HG02642 (cell line): ENCODE results near the gene OR2J2.
"Not testable (repeated sequence)": the region's sequence is repeated elsewhere in the genome, so short reads cannot be mapped to it uniquely, and the experiment has no call there.

Experiments
- ATAC-seq: cut with Tn5 transposase; IDR thresholded peaks from one replicate; pipeline ENCODE4 v1.9.1; 2021; ENCODE audit warnings: mild to moderate bottlenecking; ENCODE audit not compliant: unreplicated experiment, poor library complexity

OR2J2 gene

DNA sequence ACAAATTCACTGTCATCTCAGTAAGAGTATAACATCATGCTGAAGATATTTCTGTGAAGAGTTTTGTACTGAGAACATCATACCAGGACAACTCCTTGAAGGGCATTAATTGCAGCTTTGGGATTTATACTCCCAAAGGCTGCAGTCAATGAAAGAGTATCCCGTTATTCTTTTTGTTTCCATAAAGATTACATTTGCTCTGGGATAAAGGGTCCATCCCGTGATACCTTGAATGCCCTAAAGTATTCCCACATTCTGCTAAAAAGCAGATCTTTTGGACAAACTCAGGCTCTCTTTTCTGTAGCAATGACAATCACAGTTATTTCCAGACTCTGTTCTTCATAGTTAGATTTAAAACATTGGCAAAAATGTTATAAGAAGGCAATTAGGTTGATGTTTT, at the start of gene OR2J2:
OR2J2 (plus strand) TSS at position 301 of the 400 bp plus-strand sequence. CDS start 2,729 bp downstream, outside the sequence.
- not testable (repeated sequence) for ATAC-seq

DNA sequence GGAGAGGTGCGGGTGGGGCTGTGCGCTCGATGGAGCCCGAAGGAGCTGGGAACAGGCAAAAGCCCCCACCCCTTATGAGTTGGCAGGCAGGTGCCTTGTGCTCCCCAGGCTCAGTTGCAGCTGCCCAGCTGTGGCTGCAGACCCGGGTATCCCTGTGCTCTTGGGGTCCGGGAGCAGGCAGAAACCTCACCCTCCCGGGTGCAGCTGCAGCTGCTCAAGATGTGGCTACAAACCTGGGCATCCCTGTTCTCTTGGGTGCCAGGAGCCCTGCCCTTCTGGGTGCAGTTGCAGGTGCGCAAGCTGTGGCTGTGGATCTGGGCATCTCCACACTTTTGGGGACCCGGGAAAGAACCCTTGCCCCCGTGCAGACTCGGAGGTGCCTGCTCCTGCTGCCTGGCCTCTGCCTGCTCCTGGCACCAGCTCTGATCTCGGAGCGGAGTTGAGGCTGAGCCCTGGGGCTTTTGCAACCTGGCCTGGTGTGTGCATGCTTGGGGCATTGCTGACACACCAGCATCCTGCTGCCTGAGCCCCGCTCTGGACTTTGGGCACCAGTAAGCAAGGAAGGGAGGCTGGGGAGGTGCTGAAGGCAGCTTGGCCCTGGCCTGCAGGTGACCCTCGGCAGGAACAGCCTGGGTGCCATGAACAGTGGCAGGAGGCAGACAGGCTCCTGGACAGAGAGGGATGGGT, 41.2 kb upstream of the OR2J2 start:
- no peak for ATAC-seq

DNA sequence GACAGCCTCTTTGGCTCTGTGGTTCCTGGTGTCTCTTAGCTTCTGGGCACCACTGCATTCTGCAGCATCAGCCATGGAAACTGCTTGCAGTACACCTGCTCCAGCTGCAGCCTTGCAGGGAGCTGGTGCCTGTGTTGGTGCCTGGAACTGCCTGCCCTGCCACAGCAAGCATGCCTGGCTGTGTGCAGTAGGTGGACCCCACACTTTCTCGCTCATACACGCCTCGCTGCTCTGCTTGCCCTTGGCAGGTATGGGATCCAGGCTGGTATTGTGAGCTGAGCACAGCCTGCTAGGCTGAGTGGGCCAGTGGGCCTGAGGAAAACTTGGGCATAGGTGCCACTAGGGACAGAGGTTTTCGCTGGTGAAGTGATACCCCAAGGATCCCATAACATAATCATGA, 40.1 kb upstream of the OR2J2 start:
- no peak for ATAC-seq

DNA sequence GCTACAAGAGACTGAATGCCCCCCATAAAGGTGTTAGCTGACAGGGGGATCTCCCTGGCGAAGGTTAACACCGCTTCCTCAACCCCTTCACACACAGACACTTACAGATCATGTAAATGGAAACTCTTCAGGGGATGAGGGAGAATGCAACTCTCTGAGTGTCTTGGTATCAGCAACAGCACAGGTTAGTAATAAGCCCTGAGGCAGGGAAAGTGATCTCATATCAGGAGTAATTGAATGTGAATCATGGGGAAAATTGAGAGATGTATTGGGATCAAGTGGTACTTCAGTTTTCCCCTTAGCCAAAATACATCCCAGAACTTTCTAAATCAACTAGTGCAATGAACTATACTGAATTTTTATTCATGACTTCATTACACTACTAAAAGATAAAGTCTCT, 39.0 kb upstream of the OR2J2 start:
- ATAC-seq = no peak

DNA sequence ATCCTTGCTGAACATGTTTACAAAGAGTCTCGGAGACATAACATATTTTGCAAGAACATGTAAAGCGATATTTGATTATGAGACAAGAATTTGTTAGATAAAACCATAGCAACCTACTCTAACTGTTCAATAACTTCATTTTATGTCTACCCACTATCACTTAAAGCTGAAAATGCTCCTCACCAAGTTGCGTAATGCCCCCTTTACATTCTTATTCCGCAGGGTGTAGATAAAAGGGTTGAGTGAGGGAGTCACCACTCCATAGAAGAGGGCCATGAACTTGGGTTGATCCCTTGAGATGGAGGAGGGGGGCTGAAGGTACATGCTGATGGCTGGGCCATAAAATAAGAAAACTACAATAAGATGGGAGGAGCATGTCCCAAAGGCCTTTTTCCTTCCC, 33.0 kb upstream of the OR2J2 start:
- no peak for ATAC-seq

DNA sequence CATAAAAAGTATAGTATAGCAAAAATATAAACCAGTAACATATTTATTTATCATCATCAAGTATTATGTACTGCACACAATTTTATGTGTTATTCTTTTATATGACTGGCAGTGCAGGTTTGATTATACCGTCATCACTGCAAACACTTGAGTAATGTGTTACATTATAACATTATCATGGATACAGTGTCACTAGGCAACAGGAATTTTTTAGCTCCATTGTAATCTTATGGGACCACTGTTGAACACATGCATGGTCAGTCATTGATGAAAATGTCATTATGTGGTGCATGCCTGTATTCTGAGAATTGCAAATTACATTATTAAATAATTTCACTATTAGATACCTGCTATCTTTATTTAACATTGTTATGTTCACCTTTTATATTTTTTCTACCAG, 29.1 kb upstream of the OR2J2 start:
- ATAC-seq = no peak

DNA sequence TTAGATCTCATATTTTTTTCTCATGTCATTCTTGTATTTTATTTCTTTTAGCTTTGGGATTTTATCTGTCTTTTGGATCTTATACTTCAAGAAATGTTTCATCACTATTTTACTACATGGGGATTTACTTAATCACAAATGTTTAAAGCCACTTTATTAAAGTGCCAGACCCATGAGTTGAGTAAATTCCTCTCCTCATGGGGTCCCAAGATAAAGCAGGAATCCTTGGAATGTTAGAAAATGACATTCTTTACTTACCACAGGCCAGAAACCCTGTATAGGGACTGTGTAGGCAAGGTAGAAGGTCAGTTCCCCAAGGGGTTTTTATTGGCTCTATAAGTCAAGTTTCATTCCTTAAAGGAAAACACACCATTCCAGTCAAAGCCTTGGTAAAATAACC, 28.4 kb upstream of the OR2J2 start:
- ATAC-seq = no peak

DNA sequence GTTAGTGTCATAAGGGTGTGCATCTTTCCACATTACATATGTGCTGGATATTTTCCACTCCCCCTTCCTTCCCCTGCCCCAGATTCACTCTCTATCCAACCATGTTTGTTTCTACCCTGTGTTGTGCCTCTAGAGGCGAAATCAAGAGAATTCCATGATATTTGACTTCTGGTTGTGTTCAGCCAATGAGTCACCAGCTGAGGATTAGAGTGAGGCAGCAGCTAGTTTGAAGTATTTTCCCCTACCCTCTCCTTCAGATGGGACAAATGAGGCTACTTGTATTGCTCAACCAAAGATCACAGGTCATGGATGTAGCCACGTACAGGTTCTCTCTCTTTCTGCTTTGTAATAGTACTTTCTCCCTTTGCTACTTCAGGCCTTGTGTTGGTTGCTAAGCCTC, 24.5 kb upstream of the OR2J2 start:
- ATAC-seq = no peak

DNA sequence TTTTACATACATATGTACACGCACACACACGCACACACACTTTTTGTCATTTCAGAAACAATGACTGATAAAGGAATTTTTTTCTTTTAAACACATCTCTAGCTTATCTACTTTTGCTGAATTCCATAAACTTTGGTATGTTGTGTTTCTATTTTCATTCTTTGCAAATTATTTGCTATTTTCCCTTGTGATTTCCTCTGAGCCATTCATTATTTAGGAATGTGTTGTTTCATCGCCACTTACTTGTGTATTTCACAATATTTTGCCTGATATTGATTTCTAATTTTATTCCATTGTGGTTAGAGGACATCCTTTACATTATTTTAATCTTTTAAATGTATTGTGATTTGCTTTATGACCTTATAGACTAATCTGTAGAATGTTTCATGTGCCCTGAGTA, 23.6 kb upstream of the OR2J2 start:
- ATAC-seq = no peak

DNA sequence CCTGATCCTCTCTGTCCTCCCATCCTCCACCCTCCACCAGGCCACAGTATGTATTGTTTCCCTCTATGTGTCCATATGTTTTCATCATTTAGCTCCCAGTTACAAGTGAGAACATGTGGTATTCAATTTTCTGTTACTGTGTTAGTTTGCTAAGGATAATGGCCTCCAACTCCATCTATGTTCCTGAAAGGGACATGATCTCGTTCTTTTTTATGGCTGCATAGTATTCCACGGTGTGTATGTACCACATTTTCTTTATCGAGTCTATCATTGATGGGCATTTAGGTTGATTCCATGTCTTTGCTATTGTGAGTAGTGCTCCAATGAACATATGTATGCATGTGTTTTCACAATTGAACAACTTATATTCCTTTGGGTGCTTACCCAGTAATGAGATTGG, 21.3 kb upstream of the OR2J2 start:
- not testable (repeated sequence) for ATAC-seq

DNA sequence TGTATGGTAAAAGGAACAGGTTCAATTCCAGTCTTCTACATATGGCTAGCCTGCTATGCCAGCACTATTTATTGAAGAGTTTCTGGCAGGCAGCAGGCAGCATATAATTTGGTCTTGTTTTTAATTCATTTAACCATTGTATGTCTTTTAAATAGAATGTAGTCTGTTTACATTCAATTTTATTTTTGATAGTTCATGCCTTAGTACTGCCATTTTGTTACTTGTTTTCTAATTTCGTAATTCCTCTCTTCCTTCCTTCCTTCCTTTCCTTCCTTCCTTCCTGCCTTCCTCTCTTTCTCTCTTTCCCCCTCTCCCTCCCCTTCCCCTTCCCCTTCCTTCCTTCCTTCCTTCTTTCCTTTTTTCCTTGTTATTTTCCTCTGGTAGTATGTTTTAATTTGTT, 17.6 kb upstream of the OR2J2 start:
- no peak for ATAC-seq

DNA sequence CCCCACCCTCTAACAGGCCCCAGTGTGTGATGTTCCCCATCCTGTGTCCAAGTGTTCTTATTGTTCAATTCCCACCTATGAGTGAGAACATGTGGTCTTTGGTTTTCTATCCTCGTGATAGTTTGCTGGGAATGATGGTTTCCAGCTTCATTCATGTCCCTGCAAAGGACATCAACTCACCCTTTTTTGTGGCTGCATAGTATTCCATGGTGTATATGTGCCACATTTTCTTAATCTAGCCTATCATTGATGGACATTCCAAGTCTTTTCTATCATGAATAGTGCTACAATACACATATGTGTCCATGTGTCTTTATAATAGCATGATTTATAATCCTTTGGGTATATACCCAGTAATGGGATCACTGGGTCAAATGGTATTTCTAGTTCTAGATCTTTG, 15.5 kb upstream of the OR2J2 start:
- ATAC-seq = not testable (repeated sequence)

DNA sequence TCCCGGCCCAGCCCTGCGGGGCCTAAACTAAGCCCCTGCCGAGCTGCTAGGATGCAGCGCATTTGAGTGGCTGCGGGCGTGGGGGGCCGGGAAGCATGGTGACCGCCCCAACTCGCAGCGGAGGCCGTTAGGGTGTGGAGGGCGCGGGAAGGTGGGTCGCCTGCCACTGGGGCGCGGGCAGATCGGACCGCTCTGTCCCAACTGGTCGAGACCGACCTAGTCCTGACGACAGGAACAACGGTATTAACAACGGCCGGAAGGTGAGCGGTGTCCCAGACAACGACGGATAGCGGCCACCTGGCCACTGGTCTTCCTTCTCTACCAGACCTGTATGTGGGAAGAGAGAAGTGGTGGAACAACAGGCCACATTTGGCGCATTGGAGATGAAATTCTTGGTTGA, 10.8 kb upstream of the OR2J2 start:
- not testable (repeated sequence) for ATAC-seq

DNA sequence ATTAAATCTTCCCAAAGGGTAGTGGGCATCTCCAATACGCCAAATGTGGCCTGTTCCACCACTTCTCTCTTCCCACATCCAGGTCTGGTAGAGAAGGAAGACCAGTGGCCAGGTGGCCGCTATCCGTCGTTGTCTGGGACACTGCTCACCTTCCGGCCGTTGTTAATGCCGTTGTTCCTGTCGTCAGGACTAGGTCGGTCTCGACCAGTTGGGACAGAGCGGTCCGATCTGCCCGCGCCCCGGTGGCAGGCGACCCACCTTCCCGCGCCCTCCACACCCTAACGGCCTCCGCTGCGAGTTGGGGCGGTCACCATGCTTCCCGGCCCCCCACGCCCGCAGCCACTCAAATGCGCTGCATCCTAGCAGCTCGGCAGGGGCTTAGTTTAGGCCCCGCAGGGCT, 5.1 kb upstream of the OR2J2 start:
- not testable (repeated sequence) for ATAC-seq

DNA sequence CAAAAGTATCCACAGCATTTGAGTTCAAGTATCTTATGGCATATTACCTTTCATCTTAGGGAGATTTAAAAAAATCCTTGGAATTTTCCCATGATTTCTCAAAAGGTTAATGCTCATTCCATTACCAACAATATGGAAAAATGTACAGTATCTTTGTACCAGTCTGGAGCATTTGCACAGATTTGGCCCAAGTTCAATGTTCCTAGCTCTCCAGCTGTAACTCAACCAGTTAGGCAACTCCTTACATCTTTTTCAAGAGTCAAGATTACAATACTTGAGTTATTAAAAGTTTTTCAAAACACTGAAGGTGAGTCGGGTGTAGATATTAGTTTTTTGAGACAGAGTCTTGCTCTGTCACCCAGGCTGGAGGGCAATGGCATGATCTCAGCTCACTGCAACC, 1.0 kb downstream of the OR2J2 start:
- no peak for ATAC-seq

DNA sequence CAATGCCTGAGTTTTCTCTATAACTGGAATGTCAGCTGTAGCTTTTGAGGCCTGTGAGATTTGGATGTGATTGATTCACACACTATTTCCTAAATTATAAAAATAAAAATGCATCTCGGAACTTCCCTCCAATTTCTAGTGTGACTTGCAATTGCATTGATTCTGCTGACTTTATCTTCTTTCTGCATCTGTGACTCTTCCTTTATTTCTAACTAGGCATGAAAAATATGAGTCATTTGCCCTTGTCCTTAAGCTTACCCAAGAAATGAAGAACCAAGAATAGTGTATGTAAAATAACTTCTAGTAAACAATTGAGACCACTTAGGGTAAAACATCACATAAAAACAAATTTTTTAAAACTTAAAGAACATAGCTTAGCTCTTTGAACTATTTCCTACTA, 12.9 kb downstream of the OR2J2 start:
- ATAC-seq = no peak

DNA sequence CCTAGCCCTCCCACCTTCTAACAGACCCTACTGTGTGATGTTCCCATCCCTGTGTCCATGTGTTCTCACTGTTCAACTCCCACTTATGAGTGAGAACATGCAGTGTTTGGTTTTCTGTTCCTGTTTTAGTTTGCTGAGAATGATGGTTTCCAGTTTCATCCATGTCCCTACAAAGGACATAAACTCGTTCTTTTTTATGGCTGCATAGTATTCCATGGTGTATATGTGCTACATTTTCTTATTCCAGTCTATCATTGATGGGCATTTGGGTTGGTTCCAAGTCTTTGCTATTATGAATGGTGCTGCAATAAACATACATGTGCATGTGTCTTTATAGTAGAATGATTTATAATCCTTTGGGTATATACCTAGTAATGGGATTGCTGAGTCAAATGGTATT, 18.0 kb downstream of the OR2J2 start:
- not testable (repeated sequence) for ATAC-seq

DNA sequence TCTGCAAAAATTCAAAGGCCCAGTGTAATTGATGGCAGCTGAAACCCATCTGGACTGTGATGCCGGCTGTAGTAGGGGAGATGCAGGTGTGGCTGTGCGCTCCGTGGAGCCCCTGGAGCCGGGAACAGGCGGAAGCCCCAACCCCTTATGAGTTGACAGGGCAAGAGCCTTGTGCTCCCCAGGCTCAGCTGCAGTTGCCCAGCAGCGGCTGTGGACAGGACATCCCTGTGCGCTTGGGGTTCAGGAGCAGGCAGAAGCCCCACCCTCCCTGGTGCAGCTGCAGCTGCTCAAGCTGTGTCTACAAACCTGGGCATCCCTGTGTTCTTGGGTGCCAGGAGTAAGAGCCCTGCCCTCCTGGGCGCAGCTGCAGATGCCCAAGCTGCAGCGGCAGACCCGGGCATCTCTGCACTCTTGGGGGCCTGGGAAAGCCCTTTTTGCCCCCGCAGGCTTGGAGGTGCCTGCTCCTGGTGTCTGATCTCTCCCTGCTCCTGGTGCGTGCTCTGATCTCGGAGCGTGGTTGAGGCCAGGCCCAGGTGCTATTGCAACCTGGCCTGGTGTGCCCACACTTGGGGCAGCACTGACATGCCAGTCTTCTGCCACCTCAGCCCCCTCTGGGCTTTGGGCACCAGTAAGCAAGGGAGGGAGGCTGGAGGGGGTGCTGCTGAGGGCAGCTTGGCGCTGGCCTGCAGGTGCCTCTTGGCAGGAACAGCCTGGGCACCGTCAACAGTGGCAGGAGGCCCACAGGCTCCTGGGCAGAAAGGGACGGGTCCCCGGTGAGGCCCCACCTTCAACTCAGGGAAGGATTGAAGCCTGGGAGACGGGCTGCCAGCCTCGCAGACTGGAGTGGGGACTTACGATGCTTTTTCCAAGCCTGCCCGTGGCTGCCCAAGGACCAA, 30.3 kb downstream of the OR2J2 start:
- no peak for ATAC-seq

DNA sequence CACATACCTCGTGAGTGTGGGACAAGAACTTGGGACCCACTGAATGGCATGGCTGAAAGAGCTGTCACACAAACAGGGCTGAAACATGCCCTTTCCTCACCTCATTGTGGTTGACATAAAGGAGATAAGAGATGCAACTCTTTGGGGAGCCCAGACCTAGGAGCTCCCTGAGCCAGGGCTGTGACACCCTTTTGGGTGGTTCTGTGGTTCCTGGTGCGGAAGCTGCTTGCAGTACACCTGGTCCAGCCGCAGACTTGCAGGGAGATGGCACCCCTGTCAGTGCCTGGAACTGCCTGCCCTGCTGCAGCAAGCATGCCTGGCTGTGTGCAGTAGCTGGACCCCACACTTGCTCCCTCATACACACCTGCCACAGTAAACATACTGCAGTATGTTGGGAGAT, 31.3 kb downstream of the OR2J2 start:
- ATAC-seq = no peak

DNA sequence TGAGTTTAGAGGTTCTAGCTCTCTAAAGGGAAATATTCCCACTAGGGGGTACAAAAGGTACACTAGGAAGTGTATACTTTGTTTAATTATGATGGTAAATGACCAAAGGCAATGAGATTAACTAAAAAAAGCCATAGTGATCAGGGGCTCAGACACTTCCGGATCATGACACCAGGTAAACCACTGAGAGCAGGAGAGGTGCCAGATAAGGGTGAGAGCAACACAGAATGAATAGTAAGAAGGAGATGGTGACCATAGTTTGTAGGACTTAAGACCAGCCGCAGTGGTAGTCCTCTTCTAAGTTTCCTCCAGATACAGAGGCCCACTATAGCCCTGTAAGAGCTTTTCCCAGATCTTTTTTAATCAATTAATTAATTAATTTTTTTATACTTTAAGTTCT, 40.8 kb downstream of the OR2J2 start:
- ATAC-seq = no peak

DNA sequence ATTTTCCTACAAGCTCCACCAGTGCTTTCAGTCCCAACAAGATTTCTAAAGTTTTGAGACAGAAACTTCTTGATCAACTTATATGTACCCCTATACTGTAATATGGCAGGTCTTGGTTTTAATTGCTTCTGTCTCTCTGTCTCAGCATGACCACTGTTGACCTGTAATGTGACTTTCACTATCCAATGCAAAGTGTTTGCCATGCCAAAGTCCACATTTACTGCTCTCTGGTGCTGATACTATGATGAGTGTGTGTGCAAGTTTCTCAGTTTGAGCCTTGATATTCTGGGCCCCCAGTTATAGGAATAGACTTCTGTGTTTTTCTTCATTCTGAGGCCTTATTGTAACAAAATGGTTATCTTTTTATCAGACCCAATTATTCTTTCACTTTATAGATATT, 45.8 kb downstream of the OR2J2 start:
- ATAC-seq = no peak

DNA sequence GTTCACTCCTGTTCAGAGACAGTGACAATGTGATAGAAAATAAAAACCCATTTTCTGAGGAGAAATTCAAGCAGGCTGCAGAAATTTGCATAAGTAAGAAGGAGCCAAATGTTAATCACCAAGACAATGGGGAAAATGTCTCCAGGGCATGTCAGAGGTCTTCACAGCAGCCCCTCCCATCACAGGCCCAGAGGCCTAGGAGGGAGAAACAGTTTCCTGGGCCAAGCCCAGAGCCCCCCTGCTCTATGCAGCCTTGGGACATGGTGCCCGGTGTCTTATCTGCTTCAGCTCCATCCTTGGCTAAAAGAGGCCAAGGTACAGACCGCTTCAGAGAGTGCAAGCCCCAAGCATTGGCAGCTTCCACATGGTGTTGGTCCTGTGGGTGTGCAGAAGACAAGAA, 46.5 kb downstream of the OR2J2 start:
- not testable (repeated sequence) for ATAC-seq
